ENCODE measurements around the gene JOSD1.

Gene JOSD1

DNA sequence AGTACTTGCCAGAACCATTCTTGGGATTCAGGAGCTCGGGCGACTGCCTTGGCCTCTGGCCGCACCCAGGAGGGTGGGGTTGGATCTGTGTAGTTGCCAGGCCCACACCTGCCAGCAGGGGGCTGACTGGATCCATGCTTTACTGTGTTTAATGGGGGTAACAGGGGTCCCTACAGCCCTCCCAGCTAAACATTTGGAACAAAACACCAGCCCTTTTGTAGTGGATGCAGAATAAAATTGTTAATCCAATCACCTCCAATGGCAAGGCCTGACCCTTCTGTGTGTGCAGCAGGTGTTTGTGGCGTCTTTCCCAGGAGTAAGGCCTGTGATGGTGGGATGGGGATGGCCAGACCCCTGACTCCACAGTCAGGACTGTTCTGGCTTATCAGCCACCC, 32.6 kb upstream of the JOSD1 start:
- DNase-seq (ENCODE audit: low read depth) = no peak

DNA sequence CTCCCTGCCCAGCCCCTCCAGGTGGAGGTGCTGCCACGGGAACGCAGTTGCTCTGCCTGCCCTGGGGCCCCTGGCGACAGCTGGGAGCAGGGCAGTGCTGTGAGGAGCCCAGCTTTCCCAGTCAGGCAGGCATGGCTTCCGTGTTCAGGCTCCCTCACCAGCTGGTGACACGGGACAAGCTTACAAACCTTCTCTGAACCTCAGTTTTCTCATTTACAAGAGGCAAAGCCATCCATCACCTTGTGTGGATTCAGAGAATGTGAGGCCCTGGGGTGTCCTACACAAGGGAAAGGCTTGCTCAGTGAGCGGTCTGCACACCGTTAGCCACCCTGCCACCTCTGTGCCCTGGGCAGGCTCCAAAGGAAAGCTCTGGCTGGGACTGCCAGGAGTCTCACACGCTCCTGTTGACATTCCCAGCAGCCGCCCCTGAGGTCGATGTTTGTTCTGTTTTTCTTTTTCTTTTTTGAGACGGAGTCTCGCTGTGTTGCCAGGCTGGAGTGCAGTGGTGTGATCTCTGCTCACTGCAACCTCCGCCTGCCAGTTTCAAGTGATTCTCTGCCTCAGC, 31.6 kb upstream of the JOSD1 start:
- DNase-seq (ENCODE audit: low read depth) = no peak

DNA sequence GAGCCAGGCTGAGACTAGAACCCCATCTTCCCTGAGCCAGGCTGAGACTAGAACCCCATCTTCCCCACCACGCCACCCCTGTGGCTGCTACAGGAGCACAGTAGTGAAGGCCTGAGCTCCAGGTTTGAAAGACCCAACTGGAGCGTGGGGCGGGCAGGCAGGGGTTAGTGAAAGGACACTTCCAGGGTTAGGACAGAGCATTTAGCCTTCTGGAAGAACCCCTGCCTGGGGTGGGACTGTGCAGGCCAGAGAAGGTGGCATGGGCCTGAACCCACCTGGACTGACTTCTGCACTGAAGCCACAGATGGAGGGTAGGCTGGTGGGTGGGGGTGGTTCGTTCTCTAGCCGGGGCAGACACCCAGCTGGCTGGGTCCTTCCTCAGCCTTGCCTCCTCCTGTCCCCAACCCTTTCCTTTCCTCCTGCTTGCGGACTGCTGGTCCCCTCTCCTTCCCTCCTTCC, 31.0 kb upstream of the JOSD1 start:
- no peak for DNase-seq (ENCODE audit: low read depth)

DNA sequence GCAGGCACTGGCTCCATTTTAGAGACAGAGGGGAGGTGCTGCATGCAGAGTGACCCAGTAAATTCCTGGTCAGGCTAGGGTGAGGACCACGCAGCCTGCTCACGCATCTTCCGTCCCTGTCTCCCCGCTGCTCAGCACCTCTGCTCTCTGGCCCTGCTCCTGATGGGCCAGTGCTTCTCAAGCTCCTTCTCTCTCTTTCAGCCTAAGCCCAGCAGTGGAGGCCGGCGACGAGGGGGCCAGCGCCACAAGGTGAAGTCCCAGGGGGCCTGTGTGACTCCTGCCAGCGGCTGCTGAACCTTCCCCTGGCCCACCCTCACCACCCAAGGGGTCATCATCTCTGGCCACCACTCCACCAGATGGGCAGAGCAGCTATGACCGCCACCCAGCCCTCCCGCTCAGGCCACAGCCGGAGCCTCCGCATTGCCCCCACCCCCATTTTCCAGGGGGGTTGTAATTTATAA, 29.7 kb upstream of the JOSD1 start:
- DNase-seq (ENCODE audit: low read depth) = no peak

DNA sequence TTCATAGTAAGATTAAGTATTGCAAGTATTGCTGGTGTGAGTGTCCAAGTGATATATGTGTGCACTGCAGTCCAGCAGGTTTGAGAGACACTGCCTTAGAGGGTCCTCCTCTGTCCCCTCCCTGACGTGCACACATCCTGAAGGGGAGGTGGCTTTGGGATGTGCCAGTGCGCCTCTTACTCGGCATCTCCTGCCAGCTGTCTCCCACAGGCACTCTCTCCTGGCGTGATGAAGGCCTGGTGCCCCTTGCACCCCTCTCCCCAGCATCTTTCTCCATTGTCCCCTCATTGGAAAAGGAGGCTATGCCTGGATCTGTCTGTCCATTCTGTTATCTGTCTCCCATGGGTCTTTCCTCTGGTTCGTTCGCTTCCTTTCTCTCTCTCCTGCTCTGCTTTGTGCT, 29.2 kb upstream of the JOSD1 start:
- no peak for DNase-seq (ENCODE audit: low read depth)

DNA sequence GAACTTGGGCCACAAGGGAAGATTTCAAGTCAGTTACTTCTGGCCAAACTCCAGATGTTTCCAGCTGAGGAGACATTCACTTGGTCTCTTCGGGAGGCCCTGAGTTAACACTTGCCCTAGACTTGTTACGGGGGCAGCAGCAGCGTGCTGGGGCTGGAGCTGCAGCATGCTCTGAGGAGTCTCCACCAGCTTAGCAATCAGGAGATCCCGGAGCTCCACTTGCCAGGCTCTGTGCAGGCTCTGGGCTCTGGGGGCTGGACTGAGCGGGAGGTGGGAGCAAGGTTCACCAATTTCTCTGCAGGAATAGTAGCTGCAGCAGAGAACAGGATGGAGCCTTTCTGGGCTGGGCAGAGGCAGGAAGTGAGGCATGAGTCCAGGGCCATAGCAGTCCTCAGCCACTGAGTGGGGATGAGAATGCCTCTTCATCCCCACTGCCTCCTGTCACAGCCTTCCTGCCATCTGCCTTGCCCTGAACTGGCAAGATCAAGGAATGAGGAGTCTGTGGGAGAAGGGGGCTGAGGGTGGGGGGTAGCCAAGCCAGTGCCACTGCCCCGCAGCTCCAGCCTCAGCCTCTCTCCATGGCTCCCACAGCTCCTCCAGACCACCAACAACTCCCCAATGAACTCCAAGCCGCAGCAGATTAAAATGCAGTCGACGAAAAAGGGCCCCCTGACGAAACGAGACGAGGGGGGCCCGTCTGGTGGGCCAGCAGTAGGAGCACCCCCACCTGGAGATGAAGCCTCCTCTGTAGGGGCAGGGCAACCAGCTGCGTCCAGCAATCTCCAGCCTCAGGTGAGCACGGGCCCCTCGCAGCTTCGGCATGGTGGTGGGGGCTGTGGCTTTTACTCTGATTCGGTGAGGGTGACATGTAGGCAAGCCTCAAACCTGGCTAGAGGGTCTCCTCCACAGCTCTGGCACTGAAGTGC, 28.4 kb upstream of the JOSD1 start:
- DNase-seq (ENCODE audit: low read depth) = no peak

DNA sequence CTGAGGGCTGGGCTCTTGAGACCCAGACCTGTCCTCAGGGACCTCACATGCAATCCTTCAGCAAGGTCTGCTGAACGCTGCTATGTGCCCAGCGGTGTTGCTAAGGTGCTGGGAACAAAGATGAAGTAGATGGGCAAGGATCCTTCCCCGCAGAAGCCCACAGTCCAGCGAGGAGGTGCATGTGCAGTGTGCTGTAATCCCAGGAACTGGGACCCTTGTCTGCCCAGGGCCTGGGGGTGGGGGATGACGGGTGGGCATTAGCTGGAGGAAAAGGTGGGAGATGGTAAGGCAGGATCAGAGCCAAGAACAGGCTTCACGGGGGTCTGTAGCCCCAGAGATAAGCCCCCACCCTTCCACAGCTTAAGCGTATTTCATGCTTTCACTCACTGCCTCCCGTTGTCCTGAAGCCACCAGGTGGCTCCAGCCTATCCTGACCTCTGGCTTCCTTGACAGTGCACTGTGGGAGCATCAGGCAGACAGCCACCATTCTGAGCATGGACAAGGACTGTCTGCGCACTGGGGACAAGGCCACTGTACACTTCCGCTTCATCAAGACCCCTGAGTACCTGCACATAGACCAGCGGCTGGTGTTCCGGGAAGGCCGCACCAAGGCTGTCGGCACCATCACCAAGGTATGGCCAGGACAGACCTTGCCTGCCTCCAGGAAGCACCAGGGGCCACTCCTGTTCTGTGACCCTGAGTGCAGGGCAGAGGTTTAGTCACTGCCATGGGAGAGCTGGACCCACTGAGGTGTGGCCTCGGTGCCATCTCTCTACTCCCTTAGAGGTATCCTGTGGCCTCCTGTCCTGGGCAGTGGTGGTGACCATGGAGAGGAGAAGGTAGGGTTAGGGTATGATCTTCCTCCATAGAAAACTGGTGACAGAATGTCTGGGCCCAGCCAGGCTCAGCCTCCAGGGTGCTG, 27.0 kb upstream of the JOSD1 start:
- DNase-seq (ENCODE audit: low read depth) = no peak

DNA sequence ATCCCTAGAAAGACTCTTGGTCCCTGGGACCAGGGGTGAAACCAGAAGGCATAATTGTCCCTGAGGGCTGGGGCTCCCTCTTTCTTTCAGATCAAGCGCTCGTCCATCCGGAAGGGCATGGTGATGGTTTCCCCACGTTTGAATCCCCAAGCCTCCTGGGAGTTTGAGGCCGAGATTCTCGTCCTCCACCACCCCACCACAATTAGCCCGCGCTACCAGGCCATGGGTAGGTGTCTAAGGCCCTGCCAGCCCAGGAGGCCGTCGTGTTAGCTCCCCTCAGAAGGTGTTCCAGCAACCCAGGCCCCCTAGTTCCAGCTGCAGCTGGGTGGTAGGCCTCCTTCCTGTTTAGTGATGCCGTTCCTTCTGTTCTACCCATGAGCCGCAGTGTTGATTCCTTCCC, 26.4 kb upstream of the JOSD1 start:
- no peak for DNase-seq (ENCODE audit: low read depth)

DNA sequence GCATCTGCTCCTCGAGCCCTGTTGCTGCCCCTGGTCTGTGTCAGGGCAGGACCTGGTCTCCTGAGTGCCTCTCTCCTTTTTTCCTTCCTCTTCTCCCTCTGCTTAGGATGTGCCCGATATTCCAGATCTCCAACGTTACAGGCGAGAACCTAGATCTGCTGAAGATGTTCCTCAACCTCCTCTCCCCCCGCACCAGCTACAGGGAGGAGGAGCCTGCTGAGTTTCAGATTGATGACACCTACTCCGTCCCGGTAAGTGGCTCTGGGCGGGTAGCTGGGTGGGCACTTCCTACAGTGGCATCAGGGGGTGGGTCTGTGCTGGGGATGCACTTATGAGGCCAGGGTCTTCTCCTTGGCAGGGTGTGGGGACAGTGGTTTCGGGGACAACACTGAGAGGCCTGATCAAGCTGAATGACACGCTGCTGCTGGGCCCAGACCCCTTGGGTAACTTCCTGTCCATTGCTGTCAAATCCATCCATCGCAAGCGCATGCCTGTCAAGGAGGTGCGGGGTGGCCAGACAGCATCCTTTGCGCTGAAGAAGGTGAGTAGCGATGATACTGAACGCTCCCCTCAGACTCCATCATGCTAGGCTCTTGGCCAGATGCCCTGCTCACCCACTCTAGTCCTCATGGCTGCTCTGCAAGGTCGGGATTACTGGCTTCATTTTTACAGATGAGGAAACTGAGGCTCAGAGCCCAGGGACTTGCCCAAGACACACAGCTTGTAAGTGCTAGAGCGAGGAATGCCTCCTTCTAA, 25.3 kb upstream of the JOSD1 start:
- no peak for DNase-seq (ENCODE audit: low read depth)

DNA sequence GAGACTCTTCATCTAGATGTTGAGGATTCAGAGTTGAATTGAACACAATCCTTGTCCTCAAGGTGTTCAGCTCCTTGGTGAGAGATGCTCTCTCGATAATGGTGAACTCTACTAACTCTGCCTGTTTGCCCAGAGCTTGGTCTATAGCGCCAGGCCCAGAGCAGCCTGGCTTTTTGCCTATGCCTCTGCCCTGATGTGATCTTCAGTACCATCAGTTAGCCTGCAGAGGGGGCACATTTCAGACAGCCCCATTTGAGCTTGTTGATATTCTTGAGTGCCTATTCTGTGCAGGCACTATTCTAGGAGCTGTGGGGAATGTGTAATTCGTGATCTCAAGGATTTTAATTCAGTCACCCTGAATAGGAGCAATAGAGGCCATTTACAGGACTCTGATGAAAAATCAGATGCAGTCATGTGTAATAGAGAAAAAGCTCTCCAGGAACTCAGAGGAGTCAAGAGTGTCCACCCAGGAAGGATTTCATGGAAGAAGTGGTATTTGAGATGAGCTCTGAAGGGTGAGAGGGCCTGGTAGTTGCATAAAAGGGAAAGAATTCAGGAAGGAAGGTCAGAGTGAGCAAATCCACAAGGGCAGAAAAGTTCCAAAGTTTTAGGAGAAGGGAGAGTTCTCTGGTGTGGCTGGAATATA, 24.3 kb upstream of the JOSD1 start:
- DNase-seq (ENCODE audit: low read depth) = no peak

DNA sequence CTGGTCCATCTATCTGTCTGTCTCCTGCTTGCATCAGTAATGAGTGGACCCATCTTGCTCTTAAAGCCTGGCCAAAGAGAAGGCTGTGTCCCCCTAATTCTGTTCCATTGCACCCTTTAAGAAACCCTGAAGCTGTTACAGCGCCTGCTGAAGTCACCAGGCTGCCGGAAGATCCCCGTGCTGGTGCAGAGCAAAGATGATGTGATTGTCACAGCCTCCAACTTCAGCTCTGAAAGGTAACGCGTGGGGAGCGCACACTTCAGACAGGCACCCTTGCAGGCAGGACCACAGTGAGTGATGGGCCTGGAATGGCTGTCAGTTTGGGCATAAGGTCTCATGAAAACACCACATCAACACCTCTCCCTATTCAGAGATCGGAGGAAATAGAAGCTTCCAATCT, 23.4 kb upstream of the JOSD1 start:
- DNase-seq (ENCODE audit: low read depth) = no peak

DNA sequence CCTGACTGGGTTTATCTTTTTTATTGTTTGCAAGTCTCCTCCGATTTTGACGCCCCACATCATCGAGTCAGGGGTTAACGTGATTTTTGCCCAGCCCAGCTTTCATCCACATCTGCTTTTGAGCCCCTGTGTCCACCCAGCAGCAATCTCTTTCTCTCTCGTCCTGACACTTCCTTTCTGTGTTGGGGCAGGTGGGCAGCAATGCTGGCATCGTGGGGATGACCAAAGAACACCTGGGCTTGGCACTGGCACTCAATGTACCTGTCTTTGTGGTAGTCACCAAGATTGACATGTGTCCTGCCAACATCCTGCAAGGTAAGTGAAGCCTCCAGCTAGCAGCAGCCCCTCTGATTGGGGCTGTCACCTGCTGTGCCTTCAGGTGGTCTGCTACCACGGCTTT, 20.8 kb upstream of the JOSD1 start:
- DNase-seq (ENCODE audit: low read depth) = no peak

DNA sequence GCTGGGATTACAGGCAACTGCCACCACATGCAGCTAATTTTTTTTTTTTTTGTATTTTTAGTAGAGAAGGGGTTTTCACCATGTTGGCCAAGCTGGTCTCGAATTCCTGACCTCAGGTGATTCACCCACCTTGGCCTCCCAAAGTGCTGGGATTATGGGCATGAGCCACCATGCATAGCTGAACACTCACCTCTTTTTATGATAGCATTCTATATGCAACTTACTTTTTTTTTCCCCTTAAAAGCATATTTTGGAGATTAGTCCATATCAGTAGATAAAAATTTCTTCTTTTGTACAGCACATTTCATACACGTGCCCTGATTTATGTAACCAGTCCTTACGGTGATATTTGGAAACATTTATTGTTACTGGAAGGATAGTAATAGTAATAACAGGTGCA, 19.6 kb upstream of the JOSD1 start:
- no peak for DNase-seq (ENCODE audit: low read depth)

DNA sequence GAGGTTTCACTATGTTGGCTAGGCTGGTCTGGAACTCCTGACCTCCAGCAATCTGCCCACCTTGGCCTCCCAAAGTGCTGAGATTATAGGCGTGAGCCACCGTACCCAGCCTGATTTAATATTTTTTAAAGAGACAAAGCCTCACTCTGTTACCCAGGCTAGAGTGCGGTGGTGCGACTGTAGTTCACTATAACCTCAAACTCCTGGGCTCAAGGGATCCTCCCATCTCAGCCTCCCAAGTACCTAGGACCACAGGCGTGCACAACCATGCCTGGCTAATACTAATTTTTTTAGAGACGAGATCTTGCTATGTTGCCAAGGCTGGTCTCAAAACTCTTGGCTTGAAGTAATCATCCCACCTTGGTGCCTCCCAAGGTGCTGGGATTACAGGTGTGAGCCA, 18.5 kb upstream of the JOSD1 start:
- DNase-seq (ENCODE audit: low read depth) = no peak

DNA sequence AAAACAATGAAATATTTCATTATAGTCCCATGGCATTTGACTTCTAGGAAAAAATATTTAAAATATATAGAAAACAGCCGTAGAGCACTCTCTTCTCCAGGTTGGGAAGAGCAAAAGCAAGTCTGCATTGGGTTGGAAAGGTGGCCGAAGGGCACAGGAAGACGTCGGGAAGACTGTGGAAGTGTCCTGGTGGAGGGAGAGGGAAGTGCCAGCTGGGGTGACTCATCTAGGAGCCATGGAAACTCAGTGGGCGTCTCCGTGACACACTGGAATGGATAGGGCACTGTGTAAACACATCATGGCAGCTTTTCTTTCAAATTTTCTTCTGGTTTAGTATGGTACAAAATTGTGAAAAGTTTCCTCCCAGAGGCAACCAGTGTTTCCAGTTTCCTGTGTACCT, 17.7 kb upstream of the JOSD1 start:
- no peak for DNase-seq (ENCODE audit: low read depth)

DNA sequence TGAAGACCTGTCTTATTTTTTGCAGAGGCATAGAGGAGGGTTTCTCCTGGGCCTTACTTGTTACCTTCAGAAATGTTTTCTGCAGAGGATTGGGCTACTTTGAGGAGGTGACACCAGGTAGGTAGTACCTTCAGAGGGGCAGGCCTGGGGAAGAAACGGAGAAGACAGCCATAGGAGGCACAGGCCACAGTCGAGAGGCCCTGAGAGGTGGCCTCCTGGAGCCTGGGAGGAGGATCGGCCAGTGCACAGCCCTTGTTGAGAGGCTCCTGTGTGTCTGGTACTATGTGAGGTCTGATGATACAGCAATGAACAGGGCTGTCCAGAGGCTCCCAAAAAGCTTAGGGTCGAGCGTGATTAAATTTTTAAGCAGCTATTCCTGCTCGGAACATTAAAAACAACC, 16.5 kb upstream of the JOSD1 start:
- DNase-seq (ENCODE audit: low read depth) = no peak

DNA sequence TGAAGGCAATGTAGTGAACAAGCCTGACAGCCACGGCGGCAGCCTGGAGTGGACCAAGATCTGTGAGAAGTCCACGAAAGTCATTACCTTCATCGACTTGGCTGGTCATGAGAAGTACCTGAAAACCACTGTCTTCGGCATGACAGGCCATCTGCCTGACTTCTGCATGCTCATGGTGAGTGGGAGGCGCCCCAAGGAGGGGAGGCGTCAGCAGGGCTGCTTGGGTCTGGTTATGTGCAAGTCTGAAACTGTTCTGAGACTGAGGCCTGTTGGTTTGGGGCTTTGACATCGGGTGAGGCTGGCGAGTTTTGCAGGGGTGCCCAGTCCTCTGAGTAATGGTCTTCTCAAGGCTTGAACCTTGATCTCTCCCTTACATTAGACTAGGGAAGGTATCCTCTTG, 16.1 kb upstream of the JOSD1 start:
- DNase-seq (ENCODE audit: low read depth) = no peak

DNA sequence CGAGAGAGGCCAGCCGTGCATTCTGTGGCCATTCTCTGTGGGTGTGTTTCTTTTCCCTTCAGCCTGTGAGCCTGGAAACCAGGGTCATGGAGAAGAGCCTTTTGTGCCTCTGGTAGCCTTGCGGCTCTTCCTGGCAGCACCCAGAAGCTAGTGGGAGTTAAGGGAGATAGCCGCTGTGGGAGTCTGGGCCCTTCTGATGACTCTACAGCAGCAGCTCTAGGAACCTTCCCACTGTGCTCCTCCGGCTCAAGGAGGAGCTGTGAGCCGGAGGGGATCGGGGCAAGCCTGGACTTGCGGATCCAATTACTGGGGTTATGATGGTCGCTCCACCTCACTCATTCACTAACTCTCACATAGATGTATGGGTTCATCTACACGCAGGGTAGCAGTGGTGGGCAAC, 15.5 kb upstream of the JOSD1 start:
- DNase-seq (ENCODE audit: low read depth) = no peak

DNA sequence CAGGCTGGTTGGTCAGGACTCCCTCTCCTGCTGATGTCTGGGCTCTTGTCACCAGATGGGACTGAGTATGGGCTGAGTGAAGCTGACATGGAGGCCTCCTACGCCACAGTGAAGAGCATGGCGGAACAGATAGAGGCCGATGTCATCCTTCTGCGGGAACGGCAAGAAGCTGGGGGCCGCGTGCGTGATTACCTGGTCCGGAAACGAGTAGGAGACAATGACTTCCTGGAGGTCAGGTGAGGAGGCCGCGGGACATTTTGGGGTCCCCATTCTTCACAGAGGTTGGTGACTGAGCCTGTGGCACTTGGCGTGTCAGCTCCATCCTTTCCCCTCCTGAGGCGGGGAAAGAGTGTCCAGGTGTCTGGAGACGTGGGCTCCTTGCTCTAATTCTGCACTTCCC, 15.1 kb upstream of the JOSD1 start:
- no peak for DNase-seq (ENCODE audit: low read depth)

DNA sequence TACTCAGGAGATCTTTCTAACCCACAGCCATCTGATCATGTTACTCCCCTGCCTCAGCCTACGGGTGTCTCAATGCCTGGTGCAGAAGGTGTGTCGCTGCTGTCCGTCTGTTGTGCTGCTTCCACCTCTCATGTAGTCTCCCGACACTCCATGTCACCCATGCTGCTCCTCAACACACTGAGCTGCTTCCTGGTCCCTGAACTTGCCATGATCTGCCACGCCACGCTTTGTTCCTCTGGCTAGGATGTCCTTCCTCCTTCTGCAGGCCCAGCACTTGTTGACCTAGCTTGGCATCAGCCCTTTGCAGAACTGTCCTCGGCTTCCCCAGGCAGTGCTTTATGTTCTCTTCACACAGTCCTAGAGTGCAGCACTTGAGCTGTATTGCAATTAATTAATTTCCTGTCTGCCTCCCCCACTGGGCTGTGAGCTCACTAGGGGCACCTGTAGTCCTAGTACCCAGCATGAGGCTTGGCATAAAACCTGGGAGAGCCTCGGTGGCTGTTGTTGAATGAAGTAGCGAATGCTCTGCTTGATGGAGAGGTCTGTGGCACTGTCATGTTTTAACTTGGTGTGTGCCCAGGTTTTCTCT, 14.5 kb upstream of the JOSD1 start:
- peak; percentile 60 for DNase-seq (ENCODE audit: low read depth)

DNA sequence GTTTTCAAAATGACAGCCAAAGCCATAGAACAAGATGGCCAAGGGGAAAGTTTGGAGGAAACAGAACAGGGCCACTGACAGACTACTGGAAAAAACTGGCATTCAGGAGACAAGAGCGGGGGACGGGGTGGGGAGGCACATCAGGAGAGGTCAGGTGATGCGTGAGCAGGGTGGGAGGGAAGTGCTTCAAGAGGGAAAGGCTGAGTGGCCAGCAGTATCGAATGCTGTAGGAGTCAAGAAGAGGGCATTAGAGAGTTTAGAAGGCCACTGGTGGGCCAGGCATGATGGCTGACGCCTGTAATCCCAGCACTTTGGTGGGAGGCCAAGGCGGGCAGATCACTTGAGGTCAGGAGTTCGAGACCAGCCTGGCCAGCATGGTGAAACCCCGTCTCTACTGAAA, 13.2 kb upstream of the JOSD1 start:
- DNase-seq (ENCODE audit: low read depth) = no peak

Data from CMK (cell line).